Liver (tissue), 9 donors: Measurements from ENCODE around the gene MMP19. TPM values are rescaled to one million over a fixed set of nuclear protein-coding genes. Genes with fewer than 3 reads are reported as not detected.

Experiments
- DNase-seq: peaks from one replicate; pipeline ENCODE4 v3.0.0-alpha.2; 2017; ENCODE audit warnings: low spot score
- H3K27ac ChIP-seq, 2 donors: one replicate each; pipeline ENCODE4 v1.7.0; 2013; ENCODE audit warnings: inconsistent platforms in 2 of 2, low read length in 2 of 2, control low read depth in 1 of 2, low read depth in 1 of 2, mild to moderate bottlenecking in 1 of 2
- H3K27me3 ChIP-seq, 4 donors: one replicate each; pipeline versions ENCODE4 v1.6.1 to v1.7.0; 2013; ENCODE audit warnings: low read length in 3 of 4, inconsistent platforms in 1 of 4, mild to moderate bottlenecking in 1 of 4, moderate library complexity in 1 of 4; ENCODE audit not compliant: control insufficient read depth in 4 of 4, insufficient read depth in 4 of 4
- H3K36me3 ChIP-seq, 4 donors: one replicate each; pipeline versions ENCODE4 v1.6.1 to v1.7.0; 2013; ENCODE audit warnings: low read length in 3 of 4, mild to moderate bottlenecking in 3 of 4, low read depth in 1 of 4, moderate library complexity in 1 of 4; ENCODE audit not compliant: control insufficient read depth in 4 of 4, insufficient read depth in 3 of 4
- H3K4me1 ChIP-seq, 4 donors: one replicate each; pipeline versions ENCODE4 v1.6.1 to v1.7.0; 2013; ENCODE audit warnings: low read length in 3 of 4, mild to moderate bottlenecking in 3 of 4, moderate library complexity in 1 of 4; ENCODE audit not compliant: control insufficient read depth in 4 of 4, insufficient read depth in 4 of 4
- H3K4me3 ChIP-seq, 3 donors: one replicate each; pipeline versions ENCODE4 v1.6.1 to v1.7.0; 2013; ENCODE audit warnings: low read length in 3 of 3, control low read depth in 1 of 3, low read depth in 1 of 3, mild to moderate bottlenecking in 1 of 3
- H3K9ac ChIP-seq, 2 donors: one replicate each; pipeline ENCODE4 v1.7.0; 2013; ENCODE audit warnings: low read length in 2 of 2, mild to moderate bottlenecking in 2 of 2, moderate library complexity in 2 of 2, control low read depth in 1 of 2, low read depth in 1 of 2
- H3K9me3 ChIP-seq, 4 donors: one replicate each; pipeline versions ENCODE4 v1.6.1 to v1.7.0; 2013; ENCODE audit warnings: low read length in 3 of 4; ENCODE audit not compliant: control insufficient read depth in 4 of 4
- ATF3 ChIP-seq: IDR thresholded peaks from 2 replicates; pipeline ENCODE4 v1.6.1; 2016; ENCODE audit warnings: antibody characterized with exemption
- CTCF ChIP-seq: fragments of 150-350 bp; IDR thresholded peaks from 2 replicates; pipeline ENCODE4 v1.5.1; 2017; ENCODE audit warnings: improper control_type of control experiment, low read depth, low read length; ENCODE audit not compliant: missing input control
- EGR1 ChIP-seq, 2 donors: IDR thresholded peaks; 2 replicates each; pipeline ENCODE4 v1.6.1; 2016 to 2018; ENCODE audit warnings: antibody characterized with exemption in 2 of 2, low read depth in 2 of 2
- FOXA1 ChIP-seq: IDR thresholded peaks from 2 replicates; pipeline ENCODE4 v1.6.1; 2016; ENCODE audit warnings: antibody characterized with exemption
- FOXA2 ChIP-seq: IDR thresholded peaks from 2 replicates; pipeline ENCODE4 v1.6.1; 2016; ENCODE audit warnings: antibody characterized with exemption
- GABPA ChIP-seq, 2 donors: IDR thresholded peaks in 1 of 2; conservative IDR thresholded peaks in 1 of 2; 2 replicates each; pipeline ENCODE4 v1.6.1; 2016; ENCODE audit warnings: antibody characterized with exemption in 2 of 2, mild to moderate bottlenecking in 1 of 2, moderate library complexity in 1 of 2
- HNF4G ChIP-seq: IDR thresholded peaks from 2 replicates; pipeline ENCODE4 v1.6.1; 2016; ENCODE audit warnings: antibody characterized with exemption
- JUND ChIP-seq, 2 donors: IDR thresholded peaks; 2 replicates each; pipeline ENCODE4 v1.6.1; 2016; ENCODE audit warnings: antibody characterized with exemption in 2 of 2
- MAX ChIP-seq: IDR thresholded peaks from 2 replicates; pipeline ENCODE4 v1.6.1; 2016; ENCODE audit warnings: antibody characterized with exemption
- NR2F2 ChIP-seq: IDR thresholded peaks from 2 replicates; pipeline ENCODE4 v1.6.1; 2016; ENCODE audit warnings: antibody characterized with exemption
- RAD21 ChIP-seq, 2 donors: IDR thresholded peaks; 2 replicates each; pipeline ENCODE4 v1.6.1; 2016; ENCODE audit warnings: antibody characterized with exemption in 2 of 2, mild to moderate bottlenecking in 2 of 2
- REST ChIP-seq: IDR thresholded peaks from 2 replicates; pipeline ENCODE4 v1.6.1; 2016; ENCODE audit warnings: antibody characterized with exemption, mild to moderate bottlenecking
- TAF1 ChIP-seq: conservative IDR thresholded peaks from 2 replicates; pipeline ENCODE4 v1.6.1; 2016; ENCODE audit warnings: antibody characterized with exemption, mild to moderate bottlenecking
- YY1 ChIP-seq: IDR thresholded peaks from 2 replicates; pipeline ENCODE4 v1.6.1; 2016; ENCODE audit warnings: antibody characterized with exemption, mild to moderate bottlenecking
- ZBTB33 ChIP-seq: IDR thresholded peaks from 2 replicates; pipeline ENCODE4 v1.6.1; 2016; ENCODE audit warnings: antibody characterized with exemption
- WGBS: extraction: QIAGEN DNeasy Blood & Tissue Kit; methylation state at CpG from one replicate; pipeline ENCODE4 v1.1.7; 2013; 5-methylcytosine and 5-hydroxymethylcytosine counted together
- polyA plus RNA-seq, 2 donors: library from polyadenylated mRNA; stranded (reverse) in 1 of 2; unstranded in 1 of 2; fragments of 200-250 nt in 1 of 2; fragments of >200 nt in 1 of 2; fragmentation: Nextera tagmentation in 1 of 2; extraction: Ambion mirVana in 1 of 2; gene quantifications; one replicate each; pipeline versions ENCODE4 v1.2.1 to v1.2.3, GENCODE V29; 2013 to 2015
- total RNA-seq, 2 donors: library from RNA; depleted of rRNA; stranded (reverse); fragments of >200 nt; gene quantifications; one replicate each; pipeline ENCODE4 v1.2.3, GENCODE V29; 2014
- donor health status: healthy.
- donor health status: healthy.
- donor health status: healthy.
- donor health status: healthy.
- donor health status: healthy.

The MMP19 gene
- total and polyA plus RNA-seq, 4 donors, result 1.1 to 2.4 (median 1.4) TPM

- H3K27me3 ChIP-seq, result no peaks in the 10 kb centered on the region
- WGBS, result 93% methylated on average over 3 of the region's 3 CpGs
- H3K4me1 ChIP-seq, result no peaks in the 10 kb centered on the region
- TF ChIP-seq TAF1, result no peak
- no peaks in the 10 kb centered on the region for H3K36me3 ChIP-seq
- H3K9me3 ChIP-seq, result no peaks in the 10 kb centered on the region
- no peak overlapping the region for H3K9ac ChIP-seq
- DNase-seq, result no peak
- H3K27ac ChIP-seq, result no peak overlapping the region
- no peak overlapping the region for H3K4me3 ChIP-seq
These were observed 8.2 kb upstream of the MMP19 start for GRCh38 chr12:55850893-55851292.

- Histone ChIP-seq H3K36me3 (no peaks in the 10 kb centered on the region), H3K27me3 (no peaks in the 10 kb centered on the region), H3K4me3 (no peak overlapping the region), H3K9me3 (no peaks in the 10 kb centered on the region), H3K9ac (no peak overlapping the region), H3K4me1 (no peaks in the 10 kb centered on the region), H3K27ac (no peak overlapping the region)
- DNase-seq, result no peak
- no peak for TF ChIP-seq MAX
- no peak for TF ChIP-seq EGR1 (IDR thresholded peaks at IDR 0.05; ENCODE audit: low read depth in 2 of 2)
- no peak for TF ChIP-seq FOXA2
- no peak for TF ChIP-seq ZBTB33
- no peak for TF ChIP-seq REST
- no peak for TF ChIP-seq JUND (IDR thresholded peaks at IDR 0.05)
- TF ChIP-seq RAD21 (IDR thresholded peaks at IDR 0.05), result no peak
- no peak for TF ChIP-seq TAF1
- no peak for TF ChIP-seq NR2F2
- TF ChIP-seq GABPA (IDR thresholded peaks at IDR 0.05 in 1 of 2, conservative IDR thresholded peaks at IDR 0.05 in 1 of 2), result no peak
- 45% methylated on average over 1 of the region's 1 CpG for WGBS
These were observed 7.7 kb upstream of the MMP19 start for GRCh38 chr12:55850401-55850800.

GRCh38 chr12:55849616-55850343 lies 7.0 kb upstream of the MMP19 start:
- H3K27me3 ChIP-seq, result no peaks in the 10 kb centered on the region
- WGBS, result 80% methylated on average over 7 of the region's 7 CpGs
- H3K4me1 ChIP-seq, result no peaks in the 10 kb centered on the region
- H3K9ac ChIP-seq, result no peak overlapping the region
- no peaks in the 10 kb centered on the region for H3K36me3 ChIP-seq
- no peak for DNase-seq
- no peak overlapping the region for H3K27ac ChIP-seq
- TF ChIP-seq FOXA2, result no peak
- no peak for TF ChIP-seq TAF1
- no peak for TF ChIP-seq ZBTB33
- no peak for TF ChIP-seq GABPA (IDR thresholded peaks at IDR 0.05 in 1 of 2, conservative IDR thresholded peaks at IDR 0.05 in 1 of 2)
- TF ChIP-seq HNF4G, result no peak
- TF ChIP-seq CTCF, result no peak
- no peak for TF ChIP-seq EGR1 (IDR thresholded peaks at IDR 0.05; ENCODE audit: low read depth in 2 of 2)
- no peak for TF ChIP-seq RAD21 (IDR thresholded peaks at IDR 0.05)
- TF ChIP-seq ATF3, result no peak
- TF ChIP-seq YY1, result no peak
- TF ChIP-seq FOXA1, result no peak
- no peak overlapping the region for H3K4me3 ChIP-seq
- no peaks in the 10 kb centered on the region for H3K9me3 ChIP-seq
